ENCODE data around the gene HOXC11.

The HOXC11 gene

DNA sequence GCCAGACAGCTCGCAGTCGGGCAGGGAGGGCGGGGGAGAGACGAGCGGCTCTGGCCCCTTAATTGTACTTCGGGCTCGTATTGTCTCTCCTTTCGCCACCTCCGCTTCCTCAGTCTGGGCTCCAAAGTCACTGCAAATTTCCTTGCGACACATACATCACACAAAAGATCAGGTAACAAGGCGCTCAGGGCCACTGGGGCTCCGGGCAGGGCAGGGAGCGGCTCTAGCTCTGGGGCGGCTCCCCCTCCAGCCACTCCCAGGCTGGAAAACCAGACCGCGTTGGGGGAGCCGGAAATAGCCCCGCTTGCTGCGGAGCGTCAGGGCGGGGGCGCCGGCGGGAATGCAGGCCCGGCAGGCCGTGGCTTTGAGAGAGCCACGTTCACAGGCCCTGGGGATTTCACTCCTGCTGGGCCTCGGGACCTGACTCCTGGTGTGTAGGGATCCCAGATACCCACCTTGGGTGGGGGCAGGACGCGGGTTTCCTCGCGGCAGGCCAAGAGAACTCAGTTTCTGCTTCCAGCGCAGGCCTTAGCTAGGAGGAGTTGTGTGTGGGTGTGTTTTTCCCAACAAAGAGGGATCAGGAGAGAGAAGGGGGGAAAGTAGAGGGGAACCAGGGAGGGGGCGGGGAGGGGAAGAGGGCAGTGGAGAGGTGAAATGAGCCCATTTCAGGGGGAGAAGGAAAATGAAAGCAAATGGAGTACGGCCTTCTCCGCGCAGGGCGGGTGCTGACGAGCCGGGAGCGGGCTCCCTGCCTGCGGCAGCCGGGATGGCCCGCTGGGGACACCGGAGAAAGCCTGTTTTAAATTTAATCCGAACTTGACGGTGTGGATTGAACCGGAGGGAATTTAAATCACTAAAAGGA is 22.7 kb downstream of the HOXC11 start:
- TF ChIP-seq, protein P1, sequence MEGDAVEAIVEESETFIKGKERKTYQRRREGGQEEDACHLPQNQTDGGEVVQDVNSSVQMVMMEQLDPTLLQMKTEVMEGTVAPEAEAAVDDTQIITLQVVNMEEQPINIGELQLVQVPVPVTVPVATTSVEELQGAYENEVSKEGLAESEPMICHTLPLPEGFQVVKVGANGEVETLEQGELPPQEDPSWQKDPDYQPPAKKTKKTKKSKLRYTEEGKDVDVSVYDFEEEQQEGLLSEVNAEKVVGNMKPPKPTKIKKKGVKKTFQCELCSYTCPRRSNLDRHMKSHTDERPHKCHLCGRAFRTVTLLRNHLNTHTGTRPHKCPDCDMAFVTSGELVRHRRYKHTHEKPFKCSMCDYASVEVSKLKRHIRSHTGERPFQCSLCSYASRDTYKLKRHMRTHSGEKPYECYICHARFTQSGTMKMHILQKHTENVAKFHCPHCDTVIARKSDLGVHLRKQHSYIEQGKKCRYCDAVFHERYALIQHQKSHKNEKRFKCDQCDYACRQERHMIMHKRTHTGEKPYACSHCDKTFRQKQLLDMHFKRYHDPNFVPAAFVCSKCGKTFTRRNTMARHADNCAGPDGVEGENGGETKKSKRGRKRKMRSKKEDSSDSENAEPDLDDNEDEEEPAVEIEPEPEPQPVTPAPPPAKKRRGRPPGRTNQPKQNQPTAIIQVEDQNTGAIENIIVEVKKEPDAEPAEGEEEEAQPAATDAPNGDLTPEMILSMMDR (IDR thresholded peaks at IDR 0.05) = no peak

DNA sequence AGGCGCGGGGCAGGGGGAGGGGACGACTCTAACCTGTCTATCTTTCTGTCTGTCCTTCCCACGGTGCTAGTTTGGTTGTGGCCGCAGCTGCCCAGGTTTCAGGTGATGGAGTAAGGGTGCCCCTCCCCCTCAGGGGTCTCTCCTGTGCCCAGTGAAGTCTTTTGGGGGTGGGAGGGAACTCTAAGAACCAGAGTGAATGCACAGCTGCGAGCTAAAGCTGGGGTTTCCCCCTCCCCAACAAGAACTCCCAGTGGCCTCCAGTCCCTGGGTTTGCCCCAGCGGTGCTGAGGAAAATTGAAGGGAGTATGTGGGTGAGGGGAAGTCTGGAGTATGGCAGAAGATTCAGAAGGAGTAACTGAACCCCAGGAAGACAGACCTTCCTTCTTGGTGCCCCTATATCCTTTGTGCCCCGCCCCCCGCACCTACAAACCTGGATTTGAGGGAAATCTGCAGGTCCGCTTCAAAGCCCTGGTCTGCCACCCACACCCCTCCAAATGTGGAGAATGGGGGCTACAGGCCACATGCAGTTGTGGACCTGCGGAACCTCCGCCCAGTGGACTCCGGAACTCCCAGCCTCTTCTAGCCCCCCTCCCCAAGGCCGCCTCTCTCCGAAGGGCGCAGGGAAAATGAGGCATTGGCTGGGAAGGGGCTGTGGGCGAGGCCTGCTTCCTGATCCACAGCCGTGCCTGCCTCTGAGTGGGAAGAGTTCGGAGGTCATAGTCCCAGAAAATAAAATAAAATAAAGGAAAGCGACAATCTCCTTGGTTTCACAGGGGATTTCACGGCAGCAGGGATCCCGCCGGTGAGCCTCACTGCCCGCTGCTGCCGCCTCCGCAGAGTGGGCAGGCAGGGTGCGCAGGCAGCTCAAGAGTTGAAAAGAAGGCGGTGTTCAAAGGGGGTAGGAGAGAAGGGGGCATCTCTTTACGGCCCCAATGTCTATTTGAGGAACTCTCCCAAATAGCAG is 23.6 kb downstream of the HOXC11 start:
- TF ChIP-seq, protein P1 (IDR thresholded peaks at IDR 0.05) = no peak

DNA sequence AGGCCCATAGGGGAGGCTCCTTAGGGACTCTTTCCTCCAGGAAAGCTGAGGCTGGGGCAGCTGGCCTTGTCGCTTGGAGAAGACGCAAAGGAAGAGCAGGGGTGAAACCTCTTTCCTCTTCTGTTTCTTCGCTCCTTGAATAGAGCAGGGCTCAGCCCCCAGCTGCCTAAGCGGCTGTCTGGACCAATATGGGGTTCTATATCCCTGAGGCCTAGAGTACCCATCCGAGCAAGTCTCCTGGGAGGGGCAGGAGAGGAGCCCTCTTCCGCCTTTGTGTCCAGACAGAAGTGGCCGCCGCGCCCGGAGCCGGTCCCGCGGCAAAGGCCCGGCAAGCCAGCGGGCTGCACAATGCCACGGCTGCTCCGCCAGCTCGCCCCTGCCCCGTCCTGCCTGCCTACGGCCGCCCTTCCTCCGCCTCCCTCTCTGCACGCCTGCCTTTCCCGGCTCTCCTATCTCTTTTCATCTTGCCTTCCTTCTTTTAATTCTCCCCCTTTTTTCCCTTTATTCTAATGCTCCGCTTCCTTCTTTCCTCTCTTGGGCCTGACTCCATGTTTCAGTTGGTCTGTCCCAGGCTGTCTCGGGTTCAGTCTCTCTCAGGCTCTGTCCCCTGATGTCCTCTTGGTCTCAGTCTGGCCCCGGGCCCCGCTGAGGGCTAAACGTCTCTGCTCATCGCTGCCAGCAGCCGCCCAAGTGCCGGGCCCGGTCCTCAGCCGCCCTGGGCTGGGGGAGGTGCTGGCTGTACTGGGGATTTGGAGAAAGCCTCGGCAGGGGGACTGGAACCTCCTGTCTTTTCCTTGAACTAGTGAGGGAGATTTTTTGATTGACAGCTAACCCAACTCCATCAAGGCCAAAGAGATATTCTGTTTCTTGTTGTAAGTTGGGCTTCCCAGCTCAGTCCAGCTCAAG is 24.5 kb downstream of the HOXC11 start:
- TF ChIP-seq, protein P1 (IDR thresholded peaks at IDR 0.05) = no peak

DNA sequence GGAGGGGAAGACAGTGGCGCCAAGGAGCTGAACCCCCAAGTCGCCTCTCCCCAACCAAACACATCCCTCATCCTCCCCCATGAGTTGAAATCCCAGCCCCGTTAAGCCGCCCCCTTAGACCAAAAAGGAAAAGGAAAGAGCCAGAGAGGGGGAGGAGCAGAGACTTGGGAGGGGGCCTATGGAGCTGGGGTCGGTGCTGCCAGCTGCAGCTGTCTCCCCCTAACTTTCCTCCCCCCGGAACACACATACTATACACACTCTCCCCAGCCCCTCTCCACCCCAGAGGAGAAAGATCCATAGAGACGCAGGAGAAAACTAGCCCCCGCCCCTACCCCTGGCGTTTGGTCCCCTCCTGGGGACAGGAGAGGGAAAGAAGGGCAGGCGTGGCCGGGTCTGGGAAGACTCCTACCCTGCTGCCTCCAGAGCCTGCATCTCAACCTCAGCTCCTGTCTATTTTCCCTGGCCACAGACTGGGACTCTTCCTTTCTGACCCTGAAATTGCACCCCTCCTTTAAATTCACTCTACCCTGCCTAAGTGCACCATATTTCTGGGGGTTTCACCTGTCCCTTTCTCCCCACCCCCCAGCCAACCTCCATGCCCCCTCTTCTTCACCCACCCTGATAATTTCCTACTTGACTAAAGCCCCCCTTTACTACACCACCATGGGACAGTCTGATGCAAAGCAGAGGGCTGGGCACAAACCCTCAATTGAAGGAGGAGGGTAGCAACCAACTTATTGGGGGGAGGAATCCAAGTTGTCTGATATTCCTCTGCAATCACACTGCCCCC is 25.4 kb downstream of the HOXC11 start:
- TF ChIP-seq, protein P1 (IDR thresholded peaks at IDR 0.05) = no peak

DNA sequence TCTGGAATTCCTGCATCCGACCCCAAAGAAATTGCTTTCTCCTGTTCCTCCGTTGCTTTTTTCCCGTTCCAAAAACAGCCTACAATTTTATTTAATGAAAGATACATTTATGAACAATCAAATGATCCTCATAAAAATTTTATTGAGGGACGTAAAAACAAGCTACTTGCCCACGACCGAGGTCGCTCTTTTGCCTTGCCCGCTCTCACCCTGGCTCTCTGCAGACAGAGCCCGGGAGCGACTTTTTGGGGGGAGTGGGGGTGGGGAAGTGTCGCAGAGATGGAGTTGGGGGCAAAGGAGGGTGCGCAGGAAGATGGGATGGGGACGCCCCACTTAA is 25.9 kb downstream of the HOXC11 start:
- TF ChIP-seq, protein P1 (IDR thresholded peaks at IDR 0.05) = no peak

DNA sequence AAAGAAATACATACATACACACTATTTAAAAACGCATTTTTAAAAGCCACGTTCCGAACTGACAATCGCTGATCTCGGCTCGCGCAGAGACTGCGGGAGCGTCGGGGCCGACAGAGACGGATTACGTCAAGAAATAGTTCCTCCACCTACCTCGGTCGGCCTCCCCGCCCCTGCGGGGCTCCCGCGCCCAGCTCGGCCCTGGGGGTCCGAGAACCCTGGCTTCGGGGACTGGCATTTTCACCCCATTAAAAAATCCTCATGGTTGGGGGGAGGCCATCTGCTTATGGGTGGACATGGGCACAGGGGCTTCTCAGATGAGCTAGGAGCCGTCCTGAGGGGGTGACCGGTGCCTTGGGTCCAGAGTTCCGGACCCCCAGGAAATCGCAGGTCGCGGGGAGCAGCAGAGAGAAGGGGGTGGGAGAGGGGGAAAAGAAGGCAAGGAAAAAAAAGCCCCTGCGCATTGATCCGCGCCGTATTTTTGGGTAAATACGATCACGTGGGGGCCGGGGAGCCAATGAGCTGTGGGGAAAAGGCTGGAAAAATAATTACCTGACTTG is 26.7 kb downstream of the HOXC11 start:
- TF ChIP-seq, protein P1 (IDR thresholded peaks at IDR 0.05) = no peak
